Stimulated activated CD8-positive, alpha-beta memory T cell treated with anti-CD3 and anti-CD28 coated beads, Interleukin-7, amount 100 ng/mL, for 24 hours (primary cell): ENCODE results near the gene PDLIM7.

Experiments
- DNase-seq: peaks from one replicate; pipeline ENCODE4 v3.0.0-alpha.2; 2020; ENCODE audit warnings: low read depth

The PDLIM7 gene

GRCh38 chr5:177472460-177473442 is 24.7 kb downstream of the PDLIM7 start:
- peak; percentile 48 for DNase-seq

- DNase-seq = no peak
Observed at GRCh38 chr5:177471610-177472356, 25.6 kb downstream of the PDLIM7 start.

GRCh38 chr5:177470759-177471536 is 26.5 kb downstream of the PDLIM7 start:
- DNase-seq = no peak

- no peak for DNase-seq
Observed at GRCh38 chr5:177469750-177470525, 27.5 kb downstream of the PDLIM7 start.

DNA sequence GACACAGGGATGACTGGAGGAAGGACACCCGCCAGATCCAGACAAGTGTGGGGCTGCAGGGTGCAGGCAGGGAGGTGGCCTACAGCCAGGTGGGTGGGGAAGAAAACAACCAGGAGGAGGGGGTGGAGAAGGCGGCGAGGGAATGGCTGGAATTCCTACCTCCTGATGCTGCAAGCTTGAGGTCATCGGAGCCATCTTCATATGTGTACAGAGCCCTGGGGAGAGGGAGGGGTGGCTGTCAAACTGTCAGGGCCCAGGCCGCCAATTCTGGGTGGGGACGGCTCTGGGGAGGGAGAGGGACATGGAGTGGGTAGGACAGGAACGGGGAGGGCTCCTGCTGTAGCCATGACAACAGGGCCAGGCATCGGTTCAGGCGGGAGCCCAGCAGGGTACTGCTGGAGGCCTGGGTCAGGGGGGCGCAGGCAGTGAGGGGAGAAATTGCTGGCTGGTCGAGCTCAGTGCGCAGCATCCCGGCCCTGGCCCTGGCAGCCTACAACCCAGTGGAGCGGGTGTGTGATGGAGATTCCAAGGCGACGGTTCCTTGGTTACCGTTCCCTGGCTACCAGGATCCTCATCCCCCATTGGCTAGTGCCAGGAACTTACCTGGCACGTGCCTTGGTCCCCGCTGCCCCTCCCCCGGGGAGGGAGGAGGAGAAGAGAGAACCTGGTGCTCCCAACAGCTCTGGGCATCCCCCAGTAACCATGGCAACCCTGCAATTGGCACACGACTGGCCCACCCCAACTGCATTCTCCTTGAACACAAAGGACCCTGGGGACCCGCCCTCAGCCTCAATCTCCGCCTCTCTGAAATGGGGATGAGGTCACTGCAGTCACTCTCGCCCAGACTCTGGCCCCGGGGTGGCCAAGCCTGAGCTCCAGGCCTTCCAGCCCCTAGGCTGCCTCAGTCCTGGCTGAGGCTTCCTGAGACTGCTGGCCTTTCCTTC is 28.4 kb downstream of the PDLIM7 start:
- DNase-seq = no peak

GRCh38 chr5:177468329-177468684 is 29.1 kb downstream of the PDLIM7 start:
- DNase-seq = no peak

DNA sequence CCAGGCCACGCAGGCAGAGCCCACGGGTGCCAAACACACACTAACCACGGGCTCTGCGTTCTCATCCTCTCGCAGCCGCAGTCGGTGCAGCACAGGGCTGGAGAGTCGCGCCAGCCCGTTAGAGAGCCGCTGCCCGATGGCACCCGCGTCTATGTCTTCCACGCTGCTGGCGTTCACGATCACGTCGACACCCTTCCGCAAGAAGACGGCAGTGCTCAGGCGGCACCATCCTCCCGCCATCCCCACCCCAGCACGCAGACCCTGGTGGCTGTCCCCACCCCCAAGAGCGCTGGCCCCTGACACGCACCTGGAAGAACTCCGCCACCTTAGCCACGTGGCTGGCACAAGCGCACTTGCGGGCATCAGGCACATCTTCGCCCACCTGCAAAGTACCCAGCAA is 30.0 kb downstream of the PDLIM7 start:
- no peak for DNase-seq

- DNase-seq = no peak
Observed at GRCh38 chr5:177466861-177467260, 30.5 kb downstream of the PDLIM7 start.

DNA sequence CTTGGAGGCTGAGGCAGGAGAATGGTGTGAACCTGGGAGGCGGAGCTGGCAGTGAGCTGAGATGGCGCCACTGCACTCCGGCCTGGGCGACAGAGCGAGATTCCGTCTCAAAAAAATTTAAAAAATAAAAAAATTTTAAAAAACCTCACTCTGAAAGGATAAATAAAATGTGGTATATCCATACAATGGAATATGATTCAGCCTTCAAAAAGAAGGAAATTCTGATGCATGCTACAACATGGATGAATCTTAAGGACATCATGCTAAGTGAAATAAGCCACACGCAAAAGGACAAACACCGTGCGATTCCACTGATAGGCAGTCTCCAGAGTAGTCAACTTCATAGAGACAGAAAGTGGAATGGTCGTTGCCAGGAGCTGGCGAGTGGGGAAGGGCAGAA is 32.4 kb downstream of the PDLIM7 start:
- DNase-seq = no peak

DNA sequence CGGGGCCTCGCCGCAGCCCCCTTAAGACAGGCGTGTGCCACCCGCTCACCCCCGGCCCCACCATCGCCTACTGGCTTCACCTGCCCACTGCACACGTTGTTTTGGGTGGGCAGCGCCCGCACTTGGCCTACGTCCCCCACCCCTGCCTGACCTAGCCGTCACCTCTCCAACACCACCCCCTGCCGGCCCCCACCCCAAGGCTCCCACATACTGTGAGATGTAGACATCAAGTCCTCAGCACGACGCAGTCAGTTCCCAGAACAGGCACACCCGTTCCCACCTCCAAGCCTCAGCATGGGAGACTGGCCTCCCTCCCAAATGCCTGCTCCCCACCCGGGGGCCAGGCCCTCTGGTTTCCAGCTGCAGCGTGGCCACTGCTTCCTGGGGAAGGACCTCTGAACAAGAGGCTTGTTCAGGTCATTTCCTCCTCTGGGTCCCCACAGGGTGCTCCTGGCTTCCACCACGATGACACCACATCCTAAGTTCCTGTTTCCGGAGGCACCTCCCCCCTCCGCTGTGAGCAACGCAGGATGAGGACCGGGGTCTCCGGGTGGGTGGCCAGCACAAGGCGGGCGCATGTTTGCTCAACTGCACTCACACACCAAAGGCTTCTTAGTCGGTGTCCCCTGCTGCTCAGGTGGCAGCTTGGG is 35.3 kb downstream of the PDLIM7 start:
- DNase-seq = no peak

GRCh38 chr5:177459819-177460628 is 37.4 kb downstream of the PDLIM7 start:
- no peak for DNase-seq

DNA sequence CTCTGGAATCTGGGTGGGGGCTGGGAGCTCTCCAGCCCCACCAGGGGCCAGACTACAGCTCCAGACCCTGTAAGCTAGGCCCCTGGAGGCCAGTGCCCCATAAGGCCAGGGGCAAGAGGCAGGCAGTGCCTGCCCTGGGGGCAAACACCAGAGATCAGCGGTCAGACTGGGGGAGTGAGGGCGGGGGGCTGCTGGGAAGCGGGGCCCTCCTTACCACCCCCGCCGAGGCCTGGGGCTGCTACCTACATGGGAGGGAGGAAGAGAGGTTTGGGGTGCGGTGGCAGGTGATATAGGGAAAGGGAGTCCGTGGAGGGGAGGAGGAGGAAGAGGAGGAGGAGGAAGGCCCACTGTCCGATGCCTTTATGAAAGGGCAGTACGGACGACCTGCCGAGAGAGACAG is 38.0 kb downstream of the PDLIM7 start:
- DNase-seq = no peak

DNA sequence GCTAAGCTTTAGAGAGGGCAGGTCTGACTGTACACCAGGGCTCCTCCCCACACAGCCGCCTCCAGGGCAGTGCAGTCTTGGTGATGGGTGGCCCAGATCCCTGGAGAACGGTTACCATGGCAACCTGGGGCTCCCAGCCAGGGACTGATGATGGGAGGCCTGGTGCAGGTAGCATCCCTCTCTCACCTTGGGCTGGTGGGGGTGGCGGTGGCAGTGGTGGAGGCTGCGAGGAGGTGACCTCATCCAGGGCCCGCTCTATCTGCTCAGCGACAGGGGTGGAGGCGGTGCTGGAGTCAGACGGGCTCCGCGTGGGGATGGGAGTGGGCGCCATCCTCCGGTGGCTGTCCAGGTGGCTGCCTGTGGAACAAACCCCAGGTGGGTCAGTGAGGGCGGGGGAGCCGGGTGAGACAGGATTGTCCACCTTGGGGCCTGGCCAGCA is 38.5 kb downstream of the PDLIM7 start:
- no peak for DNase-seq

DNA sequence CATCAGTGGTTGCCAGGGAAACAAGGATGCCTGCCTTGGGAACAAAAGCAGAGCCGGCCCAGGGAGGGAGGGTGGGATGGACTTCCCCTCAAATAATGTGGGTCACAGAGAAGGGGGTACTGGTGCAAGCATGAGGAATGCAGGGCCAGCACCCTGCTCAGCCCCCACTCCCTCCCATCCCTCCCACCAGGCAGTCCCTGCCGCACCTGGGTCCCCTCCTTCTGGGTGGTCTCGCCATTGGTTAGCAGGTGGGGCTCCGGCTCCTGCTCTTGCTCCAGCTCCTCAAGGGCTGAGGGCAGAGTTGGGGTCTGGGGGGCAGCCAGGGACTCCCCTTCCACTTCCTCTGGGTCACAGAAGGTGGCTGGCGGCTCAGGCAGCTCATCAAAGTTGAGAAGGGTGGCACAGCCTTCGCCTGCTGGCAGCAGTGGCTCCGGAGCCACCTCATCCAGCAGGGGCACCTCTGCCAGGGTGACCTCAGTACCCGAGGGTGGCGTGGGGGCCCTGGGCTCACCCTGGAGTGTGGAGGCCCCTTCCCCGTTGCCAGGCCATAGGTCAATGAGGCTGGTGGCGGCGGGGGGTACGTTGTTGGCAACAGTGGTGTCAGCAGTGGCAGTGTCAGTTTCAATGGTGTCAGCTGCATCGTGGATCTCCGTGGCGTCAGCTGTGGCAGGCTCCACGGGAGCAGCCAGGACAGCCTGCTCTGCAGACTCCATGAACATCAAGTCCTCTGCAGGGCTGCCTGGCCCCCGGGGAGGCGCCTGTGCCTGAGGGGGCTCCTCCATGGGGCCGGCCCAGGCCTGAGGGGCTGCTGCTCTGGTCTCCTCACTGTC is 39.3 kb downstream of the PDLIM7 start:
- no peak for DNase-seq

GRCh38 chr5:177456976-177457851 is 40.2 kb downstream of the PDLIM7 start:
- no peak for DNase-seq

- no peak for DNase-seq
Observed at GRCh38 chr5:177456591-177456964, 40.8 kb downstream of the PDLIM7 start.
